BLaER1 (cell line): ENCODE data around the gene CALB2.

Experiments
- H3K27ac ChIP-seq: shearing (Covaris generic); formaldehyde crosslinking; 2 replicates; pipeline ENCODE4 v1.8.1; 2022
- H3K27me3 ChIP-seq: shearing (Covaris generic); formaldehyde crosslinking; 2 replicates; pipeline ENCODE4 v1.8.1; 2022
- H3K36me3 ChIP-seq: shearing (Covaris generic); formaldehyde crosslinking; 2 replicates; pipeline ENCODE4 v1.8.1; 2022
- H3K4me1 ChIP-seq: shearing (Covaris generic); formaldehyde crosslinking; 2 replicates; pipeline ENCODE4 v1.8.1; 2022
- H3K4me2 ChIP-seq: shearing (Covaris generic); formaldehyde crosslinking; 2 replicates; pipeline ENCODE4 v1.8.1; 2022
- H3K4me3 ChIP-seq: shearing (Covaris generic); formaldehyde crosslinking; 2 replicates; pipeline ENCODE4 v1.8.1; 2022
- H3K9ac ChIP-seq: shearing (Covaris generic); formaldehyde crosslinking; 2 replicates; pipeline ENCODE4 v1.8.1; 2022
- H3K9me3 ChIP-seq: shearing (Covaris generic); formaldehyde crosslinking; 2 replicates; pipeline ENCODE4 v1.8.1; 2022
- H4K20me1 ChIP-seq: shearing (Covaris generic); formaldehyde crosslinking; 2 replicates; pipeline ENCODE4 v1.8.1; 2022
- Cebpa-rat ChIP-seq: shearing (Covaris generic); IDR thresholded peaks from 2 replicates; pipeline ENCODE4 v1.8.1; 2022

The CALB2 gene

DNA sequence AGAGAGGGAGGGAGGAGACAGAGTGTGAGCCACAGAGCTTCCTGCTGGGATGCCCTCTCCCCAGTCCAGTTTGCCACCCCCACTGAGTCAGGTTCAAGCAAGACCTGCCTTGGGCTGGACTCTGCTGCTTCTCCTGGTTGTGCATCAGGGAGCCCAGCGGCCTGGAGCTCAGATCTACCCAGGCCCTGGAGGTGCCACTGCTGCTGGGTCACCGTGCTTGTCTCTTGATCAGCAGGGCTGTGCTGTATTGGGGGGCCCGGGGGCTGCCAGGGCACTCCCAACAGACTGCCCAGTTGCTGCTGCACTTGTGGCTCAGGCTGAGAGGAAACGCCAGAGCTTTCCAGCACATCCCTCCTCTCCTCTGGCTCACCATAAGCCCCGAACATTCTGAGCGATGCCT, 74.4 kb downstream of the CALB2 start:
- no peaks in the 10 kb centered on the region for H3K36me3 ChIP-seq
- H3K27me3 ChIP-seq: no peaks in the 10 kb centered on the region
- no peak overlapping the region for H3K27ac ChIP-seq
- no peak for TF ChIP-seq Cebpa-rat
- H3K4me3 ChIP-seq: no peak overlapping the region
- H3K9ac ChIP-seq: no peak overlapping the region
- peaks cover 11% of the 10 kb centered on the region for H3K9me3 ChIP-seq
- H3K4me1 ChIP-seq: no peaks in the 10 kb centered on the region
- H4K20me1 ChIP-seq: no peaks in the 10 kb centered on the region
- no peak overlapping the region for H3K4me2 ChIP-seq

DNA sequence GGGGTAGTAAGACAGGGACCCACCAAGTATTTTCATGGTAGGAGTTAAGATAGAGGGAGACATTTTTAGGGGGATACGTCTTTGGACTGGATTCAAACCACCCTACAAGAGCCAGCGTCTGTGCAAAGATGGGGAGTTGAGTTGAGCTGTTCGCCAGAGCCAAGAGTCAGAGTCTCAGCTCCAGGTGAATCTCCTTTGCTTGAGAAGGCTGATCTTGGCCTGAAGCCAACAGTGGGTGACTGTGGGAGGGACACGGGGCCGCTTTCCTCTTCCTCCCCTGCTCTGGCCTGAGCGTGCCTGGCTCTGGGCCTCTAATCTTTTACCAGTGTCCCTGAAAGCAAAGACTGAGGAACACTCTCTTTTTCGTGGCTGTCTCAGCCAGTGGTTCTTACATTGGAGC, 78.0 kb downstream of the CALB2 start:
- Histone ChIP-seq H3K36me3 (no peaks in the 10 kb centered on the region), H3K4me1 (peaks cover 10% of the 10 kb centered on the region), H3K9me3 (peaks cover 5% of the 10 kb centered on the region), H3K9ac (no peak overlapping the region), H3K27me3 (no peaks in the 10 kb centered on the region), H3K27ac (no peak overlapping the region), H3K4me3 (no peak overlapping the region), H4K20me1 (no peaks in the 10 kb centered on the region), H3K4me2 (no peak overlapping the region)
- TF ChIP-seq Cebpa-rat: no peak

DNA sequence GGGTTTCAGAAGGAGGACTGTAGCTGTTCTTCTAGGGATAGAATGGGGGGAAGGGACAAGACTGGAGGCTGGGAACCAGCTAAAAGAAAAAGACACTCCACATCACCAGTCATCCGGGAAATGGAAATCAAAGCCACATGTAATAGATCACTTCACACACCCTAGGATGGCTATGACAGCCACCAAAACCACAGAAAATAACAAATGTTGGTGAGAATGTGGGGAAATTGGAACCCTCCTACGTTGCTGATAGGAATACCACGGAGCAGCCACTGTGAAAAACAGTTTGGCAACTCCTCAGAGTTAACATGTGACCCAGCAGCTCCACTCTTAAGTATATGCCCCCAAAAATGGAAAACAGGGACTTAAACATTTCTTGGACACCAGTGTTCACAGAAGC, 81.0 kb downstream of the CALB2 start:
- no peak overlapping the region for H3K4me3 ChIP-seq
- H3K9ac ChIP-seq: no peak overlapping the region
- no peak for TF ChIP-seq Cebpa-rat
- no peak overlapping the region for H3K27ac ChIP-seq
- H4K20me1 ChIP-seq: no peaks in the 10 kb centered on the region
- H3K4me1 ChIP-seq: peaks cover 10% of the 10 kb centered on the region
- no peaks in the 10 kb centered on the region for H3K36me3 ChIP-seq
- H3K4me2 ChIP-seq: 0 out of 2 replicates have a peak overlapping the region, but pooled peaks have one; percentile 0
- no peaks in the 10 kb centered on the region for H3K27me3 ChIP-seq
- H3K9me3 ChIP-seq: peaks cover 33% of the 10 kb centered on the region
